ENCODE data around the gene SP8. TPM values are rescaled to one million over a fixed set of nuclear protein-coding genes. Genes with fewer than 3 reads are reported as not detected.

The SP8 gene
- total and polyA plus RNA-seq, 9 of the 15 experiments (the other 6 are each of a cell fraction or from before 2014, with no cell fraction given) = 0.04 to 1.2 (median 0.19) TPM

DNA sequence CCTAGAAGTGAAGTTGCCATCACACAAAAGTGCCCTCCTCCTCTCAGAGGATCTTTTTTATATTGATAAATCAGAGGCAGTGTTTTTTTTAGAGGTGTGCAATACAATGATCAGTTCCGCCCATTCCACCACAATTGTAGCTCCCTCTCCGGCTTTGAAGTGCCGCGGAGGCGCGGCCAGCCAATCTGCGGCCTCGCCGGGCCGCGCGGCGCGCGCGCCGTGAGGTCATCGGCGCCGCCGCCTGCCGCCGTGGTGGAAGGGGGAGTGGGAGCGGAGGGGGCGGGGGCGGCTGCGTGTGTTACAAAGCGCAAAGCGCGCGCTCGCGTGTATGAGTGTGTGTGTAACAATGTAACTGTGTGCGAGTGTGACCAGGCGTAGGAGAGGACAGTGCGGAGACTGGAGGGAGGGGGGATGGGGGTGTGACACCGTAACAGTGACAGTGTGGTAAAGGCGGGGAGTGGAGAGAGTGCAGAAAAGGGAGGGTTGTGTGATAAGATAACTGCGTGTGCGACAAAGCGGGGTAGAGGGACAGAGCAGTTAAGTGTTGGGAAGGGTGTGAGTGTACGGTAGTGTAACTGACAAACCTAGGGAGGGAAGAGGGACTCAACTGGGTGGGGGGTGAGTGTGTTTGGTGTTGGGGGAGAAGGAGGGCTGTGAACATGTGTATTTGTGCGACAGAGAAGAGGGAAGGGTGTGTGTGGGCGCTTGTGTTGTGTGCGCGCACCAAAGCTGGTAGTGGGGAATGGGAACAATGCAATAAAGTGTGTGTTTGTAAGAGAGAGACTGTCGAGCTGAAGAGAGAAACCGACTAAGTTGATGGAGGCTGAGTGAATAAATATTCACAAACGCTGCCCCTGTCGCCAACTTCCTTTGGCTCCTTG lies at the start of gene SP8 (continued):
- no peak for TF ChIP-seq PHTF2 (CRISPR knock-in tag; IDR thresholded peaks at IDR 0.05)
- TF ChIP-seq, protein P1, sequence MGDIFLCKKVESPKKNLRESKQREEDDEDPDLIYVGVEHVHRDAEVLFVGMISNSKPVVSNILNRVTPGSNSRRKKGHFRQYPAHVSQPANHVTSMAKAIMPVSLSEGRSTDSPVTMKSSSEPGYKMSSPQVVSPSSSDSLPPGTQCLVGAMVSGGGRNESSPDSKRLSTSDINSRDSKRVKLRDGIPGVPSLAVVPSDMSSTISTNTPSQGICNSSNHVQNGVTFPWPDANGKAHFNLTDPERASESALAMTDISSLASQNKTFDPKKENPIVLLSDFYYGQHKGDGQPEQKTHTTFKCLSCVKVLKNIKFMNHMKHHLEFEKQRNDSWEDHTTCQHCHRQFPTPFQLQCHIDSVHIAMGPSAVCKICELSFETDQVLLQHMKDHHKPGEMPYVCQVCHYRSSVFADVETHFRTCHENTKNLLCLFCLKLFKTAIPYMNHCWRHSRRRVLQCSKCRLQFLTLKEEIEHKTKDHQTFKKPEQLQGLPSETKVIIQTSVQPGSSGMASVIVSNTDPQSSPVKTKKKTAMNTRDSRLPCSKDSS (IDR thresholded peaks at IDR 0.05; ENCODE audit: low read depth, partially characterized antibody) = no peak
- no peak for TF ChIP-seq KDM4B (IDR thresholded peaks at IDR 0.05; ENCODE audit: borderline replicate concordance in 2 of 2, low read depth in 1 of 2)
- TF ChIP-seq WHSC1 (IDR thresholded peaks at IDR 0.05; ENCODE audit: low read length) = no peak
- TF ChIP-seq MBD2 (IDR thresholded peaks at IDR 0.05; ENCODE audit: borderline replicate concordance, low read depth) = no peak
- no peak for TF ChIP-seq ZNF121 (CRISPR knock-in tag; conservative IDR thresholded peaks at IDR 0.05)
- TF ChIP-seq NUFIP1 (IDR thresholded peaks at IDR 0.05; ENCODE audit: partially characterized antibody) = no peak
- no peak for TF ChIP-seq LCOR (CRISPR knock-in tag; IDR thresholded peaks at IDR 0.05)
- no peak for TF ChIP-seq CEBPB (tag; IDR thresholded peaks at IDR 0.05)
- no peak for TF ChIP-seq RBM15 (IDR thresholded peaks at IDR 0.05; ENCODE audit: insufficient read depth, low read length)
- no peak for TF ChIP-seq SPI1 (IDR thresholded peaks at IDR 0.05; ENCODE audit: borderline replicate concordance, low read depth, low read length)
- TF ChIP-seq, protein P2, sequence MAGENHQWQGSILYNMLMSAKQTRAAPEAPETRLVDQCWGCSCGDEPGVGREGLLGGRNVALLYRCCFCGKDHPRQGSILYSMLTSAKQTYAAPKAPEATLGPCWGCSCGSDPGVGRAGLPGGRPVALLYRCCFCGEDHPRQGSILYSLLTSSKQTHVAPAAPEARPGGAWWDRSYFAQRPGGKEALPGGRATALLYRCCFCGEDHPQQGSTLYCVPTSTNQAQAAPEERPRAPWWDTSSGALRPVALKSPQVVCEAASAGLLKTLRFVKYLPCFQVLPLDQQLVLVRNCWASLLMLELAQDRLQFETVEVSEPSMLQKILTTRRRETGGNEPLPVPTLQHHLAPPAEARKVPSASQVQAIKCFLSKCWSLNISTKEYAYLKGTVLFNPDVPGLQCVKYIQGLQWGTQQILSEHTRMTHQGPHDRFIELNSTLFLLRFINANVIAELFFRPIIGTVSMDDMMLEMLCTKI (IDR thresholded peaks at IDR 0.05; ENCODE audit: partially characterized antibody) = no peak
- TF ChIP-seq U2AF2 (optimal IDR thresholded peaks at IDR 0.05; ENCODE audit: low read depth, low read length) = no peak
- TF ChIP-seq DPF2 (IDR thresholded peaks at IDR 0.05) = peak; percentile 89
- no peak for TF ChIP-seq ZNF75A (CRISPR knock-in tag; IDR thresholded peaks at IDR 0.05)
- TF ChIP-seq, protein P3, sequence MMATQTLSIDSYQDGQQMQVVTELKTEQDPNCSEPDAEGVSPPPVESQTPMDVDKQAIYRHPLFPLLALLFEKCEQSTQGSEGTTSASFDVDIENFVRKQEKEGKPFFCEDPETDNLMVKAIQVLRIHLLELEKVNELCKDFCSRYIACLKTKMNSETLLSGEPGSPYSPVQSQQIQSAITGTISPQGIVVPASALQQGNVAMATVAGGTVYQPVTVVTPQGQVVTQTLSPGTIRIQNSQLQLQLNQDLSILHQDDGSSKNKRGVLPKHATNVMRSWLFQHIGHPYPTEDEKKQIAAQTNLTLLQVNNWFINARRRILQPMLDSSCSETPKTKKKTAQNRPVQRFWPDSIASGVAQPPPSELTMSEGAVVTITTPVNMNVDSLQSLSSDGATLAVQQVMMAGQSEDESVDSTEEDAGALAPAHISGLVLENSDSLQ (IDR thresholded peaks at IDR 0.05) = peak; percentile 48
- peak; percentile 87 for TF ChIP-seq CXXC5 (CRISPR knock-in tag; IDR thresholded peaks at IDR 0.05)
- TF ChIP-seq ZNF23 (CRISPR knock-in tag; IDR thresholded peaks at IDR 0.05) = no peak
- TF ChIP-seq, protein P4, sequence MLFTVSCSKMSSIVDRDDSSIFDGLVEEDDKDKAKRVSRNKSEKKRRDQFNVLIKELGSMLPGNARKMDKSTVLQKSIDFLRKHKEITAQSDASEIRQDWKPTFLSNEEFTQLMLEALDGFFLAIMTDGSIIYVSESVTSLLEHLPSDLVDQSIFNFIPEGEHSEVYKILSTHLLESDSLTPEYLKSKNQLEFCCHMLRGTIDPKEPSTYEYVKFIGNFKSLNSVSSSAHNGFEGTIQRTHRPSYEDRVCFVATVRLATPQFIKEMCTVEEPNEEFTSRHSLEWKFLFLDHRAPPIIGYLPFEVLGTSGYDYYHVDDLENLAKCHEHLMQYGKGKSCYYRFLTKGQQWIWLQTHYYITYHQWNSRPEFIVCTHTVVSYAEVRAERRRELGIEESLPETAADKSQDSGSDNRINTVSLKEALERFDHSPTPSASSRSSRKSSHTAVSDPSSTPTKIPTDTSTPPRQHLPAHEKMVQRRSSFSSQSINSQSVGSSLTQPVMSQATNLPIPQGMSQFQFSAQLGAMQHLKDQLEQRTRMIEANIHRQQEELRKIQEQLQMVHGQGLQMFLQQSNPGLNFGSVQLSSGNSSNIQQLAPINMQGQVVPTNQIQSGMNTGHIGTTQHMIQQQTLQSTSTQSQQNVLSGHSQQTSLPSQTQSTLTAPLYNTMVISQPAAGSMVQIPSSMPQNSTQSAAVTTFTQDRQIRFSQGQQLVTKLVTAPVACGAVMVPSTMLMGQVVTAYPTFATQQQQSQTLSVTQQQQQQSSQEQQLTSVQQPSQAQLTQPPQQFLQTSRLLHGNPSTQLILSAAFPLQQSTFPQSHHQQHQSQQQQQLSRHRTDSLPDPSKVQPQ (CRISPR knock-in tag; IDR thresholded peaks at IDR 0.05; ENCODE audit: borderline replicate concordance) = no peak
- TF ChIP-seq ZBTB8A (IDR thresholded peaks at IDR 0.05; ENCODE audit: partially characterized antibody) = no peak
- no peak for TF ChIP-seq SLC30A9 (CRISPR knock-in tag; IDR thresholded peaks at IDR 0.05)
- no peak for TF ChIP-seq KDM5B (IDR thresholded peaks at IDR 0.05; ENCODE audit: insufficient replicate concordance, low read depth, low read length)
- no peak for TF ChIP-seq ZNF431 (CRISPR knock-in tag; IDR thresholded peaks at IDR 0.05)
